Esophagus squamous epithelium (tissue), 5 donors: ENCODE data around the gene PLXNB2. TPM values are rescaled to one million over a fixed set of nuclear protein-coding genes. Genes with fewer than 3 reads are reported as not detected.

Experiments
- DNase-seq: peaks from one replicate; lab custom pipeline; 2025; lab: John Stamatoyannopoulos, UW
- H3K27ac ChIP-seq, 4 donors: fragments of 200-600 bp; sonication (generic); one replicate each; pipeline ENCODE4 v1.5.1; 2016 to 2019; ENCODE audit warnings: mild to moderate bottlenecking in 1 of 4
- H3K27me3 ChIP-seq, 4 donors: fragments of 200-600 bp; sonication (generic); 1 replicate in 3 of 4; 2 replicates in 1 of 4; pipeline versions ENCODE4 v1.5.1 to v1.6.0; 2017 to 2021; ENCODE audit warnings: antibody characterized with exemption in 1 of 4
- H3K36me3 ChIP-seq, 3 donors: fragments of 200-600 bp; sonication (generic); one replicate each; pipeline ENCODE4 v1.5.1; 2016 to 2019
- H3K4me1 ChIP-seq, 3 donors: fragments of 200-600 bp; sonication (generic); one replicate each; pipeline ENCODE4 v1.5.1; 2017 to 2019
- H3K4me3 ChIP-seq, 4 donors: fragments of 200-600 bp; sonication (generic); 1 replicate in 3 of 4; 2 replicates in 1 of 4; pipeline ENCODE4 v1.5.1; 2016 to 2019; ENCODE audit warnings: mild to moderate bottlenecking in 2 of 4, moderate library complexity in 1 of 4
- H3K9me3 ChIP-seq, 3 donors: fragments of 200-600 bp; sonication (generic); one replicate each; pipeline ENCODE4 v1.5.1; 2016 to 2019
- POLR2A ChIP-seq, 4 donors: fragments of 450-650 bp; IDR thresholded peaks; one replicate each; pipeline ENCODE4 v1.6.1; 2017; ENCODE audit warnings: antibody characterized with exemption in 4 of 4, mild to moderate bottlenecking in 4 of 4, moderate library complexity in 3 of 4
- whole genome bisulfite sequencing, 2 donors: methylation state at CpG; one replicate each; pipeline ENCODE4 v1.1.5; 2018; 5-methylcytosine and 5-hydroxymethylcytosine counted together
- intact Hi-C: fragments of 100-400 bp; cut with DNase I; formaldehyde crosslinking; loops from one replicate; pipeline ENCODE4 v1.15.0; 2022
- total RNA-seq, 4 donors: library from RNA; depleted of rRNA; stranded (reverse); fragments of >200 nt; gene quantifications; one replicate each; pipeline ENCODE4 v1.1.0, GENCODE V29; 2016
- TF ChIP-seq, protein P1 (sequence below), 6 experiments: fragments of 450-650 bp in 4 of 6; fragments of 200-600 bp in 2 of 6; sonication (generic) in 2 of 6; IDR thresholded peaks; one replicate each; pipeline ENCODE4 v1.5.1; 2016 to 2019; ENCODE audit warnings: antibody characterized with exemption in 6 of 6, mild to moderate bottlenecking in 4 of 6, moderate library complexity in 4 of 6
- donor health status: DM: yes; HTN: yes; CAD: no.

Gene PLXNB2
- total RNA-seq, 4 donors from 2014 or later = 80.9 to 231 (median 129) TPM

GRCh38 chr22:50269573-50269969 is 37.9 kb downstream of the PLXNB2 start:
- 12% methylated on average over 10 of the region's 18 CpGs; no CpG with 5 or more reads in 1 of the 2 donors for WGBS, 2 donors
- H3K4me1 ChIP-seq = peaks cover 41 to 66% (median 46%) of the 10 kb centered on the region in 3 donors
- no peak for DNase-seq
- H3K4me3 ChIP-seq = peak overlapping the region; percentile 37 to 74 (median 58)
- H3K27me3 ChIP-seq = peaks cover 0 to 17% (median 0%) of the 10 kb centered on the region in 4 donors
- H3K27ac ChIP-seq = peak overlapping the region; percentile 55 to 84 (median 76)
- peaks cover 0 to 10% (median 0%) of the 10 kb centered on the region in 3 donors for H3K36me3 ChIP-seq
- intact Hi-C loops = no loop called here
- H3K9me3 ChIP-seq = no peaks in the 10 kb centered on the region
- TF ChIP-seq POLR2A (IDR thresholded peaks at IDR 0.05) = no peak
- TF ChIP-seq, protein P1, sequence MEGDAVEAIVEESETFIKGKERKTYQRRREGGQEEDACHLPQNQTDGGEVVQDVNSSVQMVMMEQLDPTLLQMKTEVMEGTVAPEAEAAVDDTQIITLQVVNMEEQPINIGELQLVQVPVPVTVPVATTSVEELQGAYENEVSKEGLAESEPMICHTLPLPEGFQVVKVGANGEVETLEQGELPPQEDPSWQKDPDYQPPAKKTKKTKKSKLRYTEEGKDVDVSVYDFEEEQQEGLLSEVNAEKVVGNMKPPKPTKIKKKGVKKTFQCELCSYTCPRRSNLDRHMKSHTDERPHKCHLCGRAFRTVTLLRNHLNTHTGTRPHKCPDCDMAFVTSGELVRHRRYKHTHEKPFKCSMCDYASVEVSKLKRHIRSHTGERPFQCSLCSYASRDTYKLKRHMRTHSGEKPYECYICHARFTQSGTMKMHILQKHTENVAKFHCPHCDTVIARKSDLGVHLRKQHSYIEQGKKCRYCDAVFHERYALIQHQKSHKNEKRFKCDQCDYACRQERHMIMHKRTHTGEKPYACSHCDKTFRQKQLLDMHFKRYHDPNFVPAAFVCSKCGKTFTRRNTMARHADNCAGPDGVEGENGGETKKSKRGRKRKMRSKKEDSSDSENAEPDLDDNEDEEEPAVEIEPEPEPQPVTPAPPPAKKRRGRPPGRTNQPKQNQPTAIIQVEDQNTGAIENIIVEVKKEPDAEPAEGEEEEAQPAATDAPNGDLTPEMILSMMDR (IDR thresholded peaks at IDR 0.05) = no peak

DNA sequence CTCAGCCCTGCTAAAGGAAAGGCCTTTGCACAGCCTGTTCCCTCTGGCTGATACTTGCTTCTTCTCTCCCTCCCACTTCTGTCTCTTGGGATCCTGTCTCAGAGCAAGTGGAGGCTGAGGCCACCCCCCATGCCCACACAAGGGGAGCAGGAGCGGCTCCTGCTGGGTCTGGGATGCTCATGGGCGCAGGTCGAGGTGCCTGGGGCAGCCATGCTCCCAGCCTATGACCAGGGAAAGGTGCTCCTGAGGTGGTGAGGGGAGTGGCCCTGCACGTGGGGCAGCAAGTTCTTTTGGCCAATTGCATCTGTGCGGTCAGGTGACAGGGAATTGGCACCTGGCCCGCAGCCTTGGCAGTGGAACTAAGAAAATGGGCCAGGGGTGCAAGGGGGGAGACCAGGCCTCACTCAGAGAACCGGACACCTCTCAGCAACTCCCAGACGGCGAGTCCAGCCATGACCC is 38.8 kb downstream of the PLXNB2 start:
- no peak overlapping the region for H3K4me3 ChIP-seq
- intact Hi-C loops = no loop called here

GRCh38 chr22:50267591-50268390 is 39.7 kb downstream of the PLXNB2 start:
- TF ChIP-seq, protein P1 (IDR thresholded peaks at IDR 0.05) = peak in 3 of 6 experiments; percentile 8 to 37 (median 13)
- no peak for TF ChIP-seq POLR2A (IDR thresholded peaks at IDR 0.05)
- no peaks in the 10 kb centered on the region for H3K9me3 ChIP-seq
- peaks cover 0 to 23% (median 0%) of the 10 kb centered on the region in 4 donors for H3K27me3 ChIP-seq
- intact Hi-C loops = no loop called here
- H3K36me3 ChIP-seq = peaks cover 0 to 2% (median 0%) of the 10 kb centered on the region in 3 donors
- DNase-seq = no peak
- peaks cover 41 to 64% (median 49%) of the 10 kb centered on the region in 3 donors for H3K4me1 ChIP-seq
- 0% methylated on average over 1 of the region's 75 CpGs; no CpG with 5 or more reads in 1 of the 2 donors for WGBS, 2 donors
- H3K27ac ChIP-seq = peak overlapping the region in 2 of 4 donors; percentile 11 to 84
- peak overlapping the region in 3 of 4 donors; percentile 1 to 59 (median 39) for H3K4me3 ChIP-seq

More for the DNA sequence above, 38.8 kb downstream of the PLXNB2 start:
- no peaks in the 10 kb centered on the region for H3K9me3 ChIP-seq
- DNase-seq = no peak
- H3K27ac ChIP-seq = peak overlapping the region in 2 of 4 donors; percentile 80 to 84
- no peak for TF ChIP-seq POLR2A (IDR thresholded peaks at IDR 0.05)
- TF ChIP-seq, protein P1 (IDR thresholded peaks at IDR 0.05) = no peak
- H3K27me3 ChIP-seq = peaks cover 0 to 17% (median 0%) of the 10 kb centered on the region in 4 donors
- WGBS, 2 donors = 29 to 60% methylated on average over 1 to 7 of the region's 9 CpGs
- peaks cover 0 to 4% (median 0%) of the 10 kb centered on the region in 3 donors for H3K36me3 ChIP-seq
- H3K4me1 ChIP-seq = peaks cover 41 to 60% (median 46%) of the 10 kb centered on the region in 3 donors

- 65 to 90% methylated on average over 2 to 9 of the region's 37 CpGs for WGBS, 2 donors
- peak overlapping the region in 2 of 4 donors; percentile 39 to 59 for H3K4me3 ChIP-seq
- H3K27ac ChIP-seq = no peak overlapping the region
- H3K4me1 ChIP-seq = peaks cover 42 to 64% (median 53%) of the 10 kb centered on the region in 3 donors
- no peak for DNase-seq
- no peaks in the 10 kb centered on the region for H3K36me3 ChIP-seq
- intact Hi-C loops = no loop called here
- peaks cover 0 to 28% (median 0%) of the 10 kb centered on the region in 4 donors for H3K27me3 ChIP-seq
- TF ChIP-seq, protein P1 (IDR thresholded peaks at IDR 0.05) = no peak
- TF ChIP-seq POLR2A (IDR thresholded peaks at IDR 0.05) = no peak
- H3K9me3 ChIP-seq = no peaks in the 10 kb centered on the region
These were observed 40.5 kb downstream of the PLXNB2 start for GRCh38 chr22:50266994-50267393.
